Hematopoietic multipotent progenitor cell treated with erythropoietin and hydrocortisone succinate and interleukin-3 and kit ligand, for 15 days (in vitro differentiated cells): ENCODE results near the gene PRKCZ.
"Not testable (repeated sequence)": the region's sequence is repeated elsewhere in the genome, so short reads cannot be mapped to it uniquely, and the experiment has no call there.

Experiments used
- DNase-seq: peaks from one replicate; pipeline ENCODE4 v3.0.0-alpha.2; 2015; ENCODE audit warnings: low spot score

PRKCZ gene

DNA sequence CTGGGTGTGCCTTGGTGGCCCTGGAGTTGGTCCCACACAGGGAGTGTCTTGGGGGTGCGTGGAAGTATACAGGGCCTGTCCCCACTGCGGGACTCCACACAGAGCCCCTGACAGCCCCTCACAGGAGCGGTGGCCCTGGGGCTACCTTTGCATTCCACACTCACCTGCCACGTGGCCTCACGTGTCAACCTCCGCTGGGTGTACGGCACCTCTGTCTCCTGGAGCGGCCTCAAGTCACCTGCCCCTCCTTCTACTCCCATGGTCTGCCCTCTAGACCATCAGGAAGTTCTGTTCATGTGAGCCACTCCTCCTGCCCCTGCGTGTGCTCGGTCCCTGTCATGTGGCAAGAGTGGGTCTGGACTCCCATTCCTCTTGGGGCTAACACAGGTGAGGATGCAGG is 85.7 kb downstream of the PRKCZ start:
- DNase-seq = no peak

DNA sequence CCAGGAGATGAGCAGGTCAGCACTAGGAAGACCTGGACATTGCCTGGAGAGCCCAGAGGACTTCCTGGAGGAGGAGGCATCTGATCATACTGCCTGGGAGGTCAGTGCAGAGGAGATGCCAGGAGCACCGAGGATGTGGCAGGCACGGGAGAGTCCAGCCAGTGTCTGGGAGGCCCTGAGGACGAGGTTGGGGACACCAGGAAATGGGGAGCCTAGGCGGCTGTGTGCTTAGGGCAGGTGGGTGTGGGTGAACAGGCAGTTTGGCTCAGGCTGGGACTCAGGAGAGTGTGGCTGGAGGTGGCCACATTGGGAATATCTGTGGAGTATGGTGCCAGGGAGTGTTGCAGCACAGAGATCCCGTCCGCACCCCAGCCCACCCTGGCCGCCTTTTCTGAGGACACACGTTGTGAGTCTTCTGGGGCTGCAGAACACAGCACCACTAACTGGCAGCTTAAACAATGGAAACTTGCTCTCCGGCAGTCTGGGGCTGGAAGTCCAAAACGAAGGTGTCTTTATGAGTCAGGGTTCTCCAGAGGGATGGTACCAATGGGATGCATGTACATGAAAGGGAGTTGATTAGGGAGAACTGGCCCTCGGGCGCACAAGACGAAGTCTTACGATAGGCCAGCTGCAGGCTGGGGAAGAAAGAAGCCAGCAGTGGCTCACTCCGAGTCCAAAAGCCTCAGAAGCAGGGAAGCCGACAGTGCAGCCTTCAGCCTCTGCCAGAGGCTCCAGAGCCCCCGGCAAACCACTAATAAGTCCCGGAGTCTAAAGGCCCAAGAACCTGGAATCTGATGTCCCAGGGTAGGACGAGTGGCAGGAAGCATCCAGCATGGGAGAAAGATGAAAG is 86.4 kb downstream of the PRKCZ start:
- no peak for DNase-seq

DNA sequence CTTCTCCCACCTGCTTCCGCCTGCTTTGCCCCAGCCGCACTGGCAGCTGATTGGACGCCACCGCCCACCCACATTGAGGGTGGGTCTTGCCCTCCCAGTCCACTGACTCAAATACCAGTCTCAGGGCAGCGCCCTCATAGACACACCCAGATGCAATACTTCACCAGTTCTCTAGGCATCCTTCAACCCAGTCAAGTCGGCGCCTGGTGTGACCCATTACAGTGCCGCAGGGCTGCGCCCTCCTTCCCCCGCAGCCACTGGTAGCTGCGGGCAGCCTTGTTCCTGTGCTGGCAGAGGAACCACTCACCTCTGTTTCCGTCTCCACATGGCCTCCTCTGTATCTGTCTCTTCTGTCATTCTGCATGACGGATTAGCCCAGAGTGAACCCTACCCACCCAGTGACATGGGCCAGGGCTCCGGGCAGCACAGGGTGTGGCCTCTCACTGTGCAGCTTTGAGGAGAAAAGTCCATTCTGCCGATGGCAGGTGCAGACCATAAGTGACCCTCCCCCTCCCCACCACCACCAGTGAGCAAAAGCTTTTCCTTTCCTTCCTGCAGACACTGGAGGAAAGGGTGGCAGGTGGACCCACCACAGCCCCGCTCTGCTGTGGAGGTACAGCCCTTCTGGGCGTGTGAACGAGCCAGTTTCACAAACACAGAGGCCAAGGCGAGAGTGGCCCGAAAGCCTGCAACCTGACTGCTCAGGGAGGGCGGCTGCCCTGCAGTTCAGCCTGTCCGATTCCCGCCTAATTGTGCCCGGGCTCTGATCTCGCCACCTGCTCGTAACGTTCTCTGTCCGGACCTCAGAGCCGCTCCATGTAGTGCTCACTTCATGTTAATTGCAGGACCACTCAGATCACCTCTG is 87.3 kb downstream of the PRKCZ start:
- no peak for DNase-seq

DNA sequence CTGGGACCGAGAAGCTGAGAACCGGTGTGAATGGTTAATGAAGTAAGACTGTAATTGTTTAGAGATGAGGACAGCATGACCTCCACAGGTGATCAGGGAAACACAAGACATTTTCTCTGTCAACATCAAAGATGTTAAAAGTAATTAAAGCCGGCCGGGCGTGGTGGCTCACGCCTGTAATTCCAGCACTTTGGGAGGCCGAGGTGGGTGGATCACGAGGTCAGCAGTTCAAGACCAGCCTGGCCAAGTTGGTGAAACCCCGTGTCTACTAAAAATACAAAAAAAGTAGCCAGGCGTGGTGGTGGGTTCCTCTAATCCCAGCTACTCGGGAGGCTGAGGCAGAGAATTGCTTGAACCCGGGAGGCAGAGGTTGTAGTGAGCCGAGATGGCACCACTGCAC is 88.9 kb downstream of the PRKCZ start:
- DNase-seq = not testable (repeated sequence)

DNA sequence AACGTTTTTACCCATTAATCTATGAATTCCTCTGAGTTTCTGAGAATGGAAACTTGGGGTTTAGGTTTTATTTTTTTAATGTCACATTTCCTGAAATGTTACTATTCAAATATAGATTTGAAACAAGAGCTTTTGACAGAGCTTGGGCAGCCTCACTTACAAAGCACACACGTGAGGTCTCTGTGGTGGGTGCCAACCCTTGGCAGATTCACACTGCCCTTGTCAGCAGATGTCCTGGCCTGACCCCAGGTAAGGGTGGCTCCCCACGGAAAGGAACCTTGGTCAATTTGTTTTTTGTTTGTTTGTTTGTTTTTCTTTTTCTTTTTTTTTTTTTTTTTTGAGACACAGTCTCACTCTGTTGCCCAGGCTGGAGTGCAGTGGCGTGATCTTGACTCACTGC is 90.8 kb downstream of the PRKCZ start:
- DNase-seq = no peak

DNA sequence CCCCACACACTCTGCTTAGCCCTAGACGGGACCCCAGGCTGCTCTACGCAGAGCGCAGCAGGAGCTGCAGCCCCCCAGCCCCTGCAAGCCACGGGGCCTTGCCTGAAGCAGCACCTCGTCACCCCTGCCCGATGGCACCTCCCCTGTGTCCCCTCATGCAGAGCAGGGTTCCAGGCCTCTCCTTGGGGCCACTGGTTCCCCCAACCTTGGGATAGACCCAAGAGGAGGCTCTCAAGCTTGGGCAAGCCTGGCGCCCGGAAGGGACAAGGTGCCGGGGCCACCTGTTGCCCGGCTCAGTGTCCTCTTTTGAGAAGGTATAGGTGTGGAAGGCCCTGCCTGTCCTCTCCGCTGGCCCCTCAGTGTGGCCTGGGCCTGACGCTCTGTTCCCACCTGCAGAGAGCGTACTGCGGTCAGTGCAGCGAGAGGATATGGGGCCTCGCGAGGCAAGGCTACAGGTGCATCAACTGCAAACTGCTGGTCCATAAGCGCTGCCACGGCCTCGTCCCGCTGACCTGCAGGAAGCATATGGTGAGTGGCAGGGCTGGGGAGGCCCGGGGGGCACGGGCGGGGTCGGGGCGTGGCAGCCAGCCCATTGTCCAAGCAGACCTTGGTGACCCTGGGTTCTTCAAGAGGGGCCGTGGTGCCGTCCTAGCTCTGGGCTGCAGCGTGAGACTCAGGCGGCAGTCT is 93.7 kb downstream of the PRKCZ start:
- no peak for DNase-seq

DNA sequence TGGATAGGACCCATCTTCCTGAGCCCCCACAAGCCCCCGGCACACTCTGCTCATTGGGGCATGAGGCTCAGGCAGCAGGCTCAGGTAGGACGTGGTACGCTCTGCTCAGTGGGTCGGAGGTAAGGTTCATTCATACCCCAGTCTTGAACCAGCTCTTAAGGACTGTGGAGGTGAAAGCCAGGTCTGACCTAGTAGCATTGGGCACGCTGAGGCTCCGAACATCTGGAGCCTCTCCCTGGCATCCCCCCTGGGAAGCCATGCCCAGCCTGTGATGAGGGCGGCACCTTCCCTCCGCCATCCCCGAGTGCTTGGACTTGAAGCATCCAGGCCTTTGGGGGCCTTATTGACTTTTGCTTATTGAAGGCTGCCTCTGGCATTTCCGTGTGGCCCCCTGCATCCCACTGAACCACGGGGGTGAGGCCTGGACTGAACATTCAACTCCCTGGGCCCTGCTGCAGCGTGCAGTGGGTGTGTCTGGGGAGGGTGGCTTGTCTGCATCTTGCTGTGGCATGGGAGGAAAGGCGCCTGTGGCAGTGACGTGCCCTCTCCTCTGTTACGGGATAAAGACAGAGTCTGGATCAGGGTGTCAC is 94.4 kb downstream of the PRKCZ start:
- DNase-seq = no peak

DNA sequence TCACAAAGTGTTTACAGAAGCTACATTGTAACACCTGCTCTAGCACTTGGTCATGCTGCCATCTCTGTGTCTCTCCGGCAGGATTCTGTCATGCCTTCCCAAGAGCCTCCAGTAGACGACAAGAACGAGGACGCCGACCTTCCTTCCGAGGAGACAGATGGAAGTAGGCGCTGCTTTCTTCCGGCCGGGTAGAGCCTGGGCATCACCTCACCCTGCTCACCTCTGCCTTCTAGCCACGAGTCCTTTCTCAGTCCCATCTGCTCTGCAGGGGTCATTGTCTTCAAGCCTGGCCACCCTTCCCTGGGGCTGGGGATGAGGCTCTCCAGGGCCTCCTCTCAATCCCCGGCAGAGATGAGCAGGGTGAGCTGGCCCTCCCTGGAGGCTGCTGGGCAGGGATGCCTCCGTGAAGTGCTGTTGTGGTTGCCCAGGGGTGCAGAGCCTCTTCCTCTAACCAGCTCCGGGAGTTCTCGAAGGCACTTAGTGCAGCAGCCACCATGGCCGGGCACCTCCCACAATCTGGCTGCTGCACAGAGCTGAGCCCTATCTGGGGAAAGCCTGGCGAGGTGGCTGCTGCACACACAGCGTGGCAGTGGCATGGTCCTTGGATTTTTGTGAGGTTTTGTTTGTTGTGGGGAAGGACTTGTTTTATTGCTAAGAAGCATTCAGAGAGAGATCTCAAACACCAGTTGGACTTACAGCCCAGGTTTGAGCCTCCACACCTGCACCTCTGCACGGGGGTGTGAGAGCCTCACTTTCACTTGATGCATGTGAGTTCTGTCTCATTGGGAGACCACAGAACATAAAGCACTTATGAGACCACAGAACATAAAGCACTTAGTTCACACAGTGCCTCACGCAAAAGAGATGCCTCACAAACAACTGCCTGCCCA is 96.0 kb downstream of the PRKCZ start:
- no peak for DNase-seq

DNA sequence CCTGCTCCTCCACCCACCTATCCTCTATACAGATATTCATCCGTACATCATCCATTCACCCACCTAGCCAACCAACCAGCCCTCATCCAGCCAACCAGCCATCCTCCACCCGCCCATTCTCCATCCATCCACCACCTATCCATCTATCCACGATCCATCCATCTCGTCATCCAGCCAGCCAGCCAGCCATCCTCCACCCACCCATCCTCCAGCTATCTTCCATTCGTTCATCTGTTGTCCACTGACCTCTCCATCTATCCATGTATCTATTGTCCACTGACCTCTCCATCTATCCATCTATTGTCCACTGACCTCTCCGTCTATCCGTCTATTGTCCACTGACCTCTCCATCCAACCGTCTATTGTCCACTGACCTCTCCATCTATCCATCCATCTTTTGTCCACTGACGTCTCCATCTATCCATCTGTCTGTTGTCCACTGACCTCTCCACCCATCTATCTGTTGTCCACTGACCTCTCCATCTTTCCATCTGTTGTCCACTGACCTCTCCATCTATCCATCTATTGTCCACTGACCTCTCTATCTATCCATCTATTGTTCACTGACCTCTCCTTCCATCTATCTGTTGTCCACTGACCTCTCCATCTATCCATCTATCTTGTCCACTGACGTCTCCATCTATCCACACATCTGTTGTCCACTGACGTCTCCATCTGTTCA is 96.8 kb downstream of the PRKCZ start:
- DNase-seq = no peak

DNA sequence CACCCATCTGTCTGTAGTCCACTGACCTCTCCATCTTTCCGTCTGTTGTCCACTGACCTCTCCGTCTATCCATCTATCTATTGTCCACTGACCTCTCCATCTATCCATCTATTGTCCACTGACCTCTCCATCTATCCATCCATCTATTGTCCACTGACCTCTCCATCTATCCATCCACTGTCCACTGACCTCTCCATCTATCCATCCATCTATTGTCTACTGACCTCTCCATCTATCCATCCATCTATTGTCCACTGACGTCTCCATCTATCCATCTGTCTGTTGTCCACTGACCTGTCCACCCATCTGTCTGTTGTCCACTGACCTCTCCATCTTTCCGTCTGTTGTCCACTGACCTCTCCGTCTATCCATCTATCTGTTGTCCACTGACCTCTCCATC is 97.7 kb downstream of the PRKCZ start:
- DNase-seq = not testable (repeated sequence)

DNA sequence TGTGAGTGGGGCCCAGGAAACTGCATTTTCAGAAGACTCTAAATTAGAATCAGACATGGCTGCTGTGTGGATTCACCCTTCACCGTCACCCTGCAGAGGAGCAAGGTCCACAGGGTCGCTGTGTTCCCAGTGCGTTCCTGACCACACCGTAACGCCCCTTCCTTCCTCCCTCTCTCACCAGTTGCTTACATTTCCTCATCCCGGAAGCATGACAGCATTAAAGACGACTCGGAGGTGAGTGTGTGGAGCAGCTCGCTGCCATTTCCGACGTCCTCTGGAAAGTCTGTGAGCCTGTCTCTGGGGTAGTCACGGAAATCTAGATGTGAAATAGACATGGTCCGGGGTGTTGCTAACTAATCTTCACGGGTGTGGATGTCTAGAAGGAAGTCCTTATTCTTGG is 98.5 kb downstream of the PRKCZ start:
- no peak for DNase-seq

DNA sequence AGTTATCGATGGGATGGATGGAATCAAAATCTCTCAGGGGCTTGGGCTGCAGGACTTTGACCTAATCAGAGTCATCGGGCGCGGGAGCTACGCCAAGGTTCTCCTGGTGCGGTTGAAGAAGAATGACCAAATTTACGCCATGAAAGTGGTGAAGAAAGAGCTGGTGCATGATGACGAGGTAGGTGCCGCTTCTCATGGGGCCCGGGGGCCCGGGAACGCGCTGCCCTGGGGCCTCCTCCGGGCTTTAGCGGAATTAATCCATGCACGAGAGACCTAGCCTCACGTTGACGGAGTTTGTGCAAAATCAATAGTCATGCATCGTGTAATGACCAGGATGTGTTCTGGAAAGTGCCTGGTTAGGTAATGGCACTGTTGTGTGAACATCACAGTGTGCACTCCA is 100.6 kb downstream of the PRKCZ start:
- DNase-seq = no peak

DNA sequence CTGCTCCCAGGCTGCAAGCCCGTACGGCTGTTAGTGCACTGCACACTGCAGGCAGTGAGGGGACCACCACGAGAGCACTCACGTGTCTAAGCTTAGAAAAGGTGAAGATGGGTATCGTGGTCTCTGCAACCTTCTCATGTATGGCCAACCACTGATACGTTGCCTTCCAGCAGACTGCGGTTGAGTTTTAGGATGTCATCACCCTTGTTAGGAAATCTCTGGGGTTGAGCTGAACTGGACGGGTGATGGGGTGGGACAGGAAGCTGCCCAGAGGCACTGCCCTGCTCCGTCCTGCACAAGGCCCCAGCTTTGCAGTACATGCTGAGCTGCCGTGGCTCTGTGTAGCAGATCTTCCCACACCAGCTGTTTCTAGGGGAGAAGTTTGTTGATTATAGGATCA is 101.0 kb downstream of the PRKCZ start:
- DNase-seq = no peak

DNA sequence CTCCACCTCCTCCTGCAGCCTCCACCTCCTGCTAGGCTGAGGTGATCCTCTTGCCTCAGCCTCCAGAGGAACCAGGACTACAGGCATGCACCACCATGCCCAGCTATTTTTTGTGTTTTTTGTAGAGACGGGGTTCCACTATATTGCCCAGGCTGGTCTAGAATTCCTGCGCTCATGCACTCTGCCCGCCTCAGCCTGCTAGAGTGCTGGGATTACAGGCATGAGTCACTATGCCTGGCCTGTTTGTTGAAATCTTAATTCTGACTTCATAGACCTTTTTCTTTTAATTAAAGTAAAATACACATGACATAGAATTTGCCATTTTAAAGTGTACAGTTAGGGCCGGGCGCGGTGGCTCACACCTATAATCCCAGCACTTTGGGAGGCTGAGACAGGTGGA is 101.7 kb downstream of the PRKCZ start:
- no peak for DNase-seq

DNA sequence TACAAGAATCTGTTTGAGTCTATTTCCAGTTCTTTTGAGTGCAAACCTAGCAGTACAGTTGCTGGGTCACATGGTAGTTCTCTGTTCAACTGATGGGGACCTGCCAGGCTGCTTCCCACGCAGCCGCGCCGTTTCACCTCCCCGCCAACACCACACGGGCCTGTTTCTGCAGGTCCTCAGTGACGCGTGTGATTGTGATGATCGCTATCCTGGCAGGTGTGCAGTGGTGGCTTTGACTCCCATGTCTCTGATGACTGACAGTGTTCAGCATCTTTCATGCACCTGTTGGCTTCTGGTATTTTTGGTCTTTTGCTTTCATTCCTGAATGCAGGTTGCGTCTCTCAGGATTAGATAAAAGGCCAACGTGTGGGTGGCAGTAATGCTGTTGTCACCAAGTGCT is 102.7 kb downstream of the PRKCZ start:
- DNase-seq = no peak

DNA sequence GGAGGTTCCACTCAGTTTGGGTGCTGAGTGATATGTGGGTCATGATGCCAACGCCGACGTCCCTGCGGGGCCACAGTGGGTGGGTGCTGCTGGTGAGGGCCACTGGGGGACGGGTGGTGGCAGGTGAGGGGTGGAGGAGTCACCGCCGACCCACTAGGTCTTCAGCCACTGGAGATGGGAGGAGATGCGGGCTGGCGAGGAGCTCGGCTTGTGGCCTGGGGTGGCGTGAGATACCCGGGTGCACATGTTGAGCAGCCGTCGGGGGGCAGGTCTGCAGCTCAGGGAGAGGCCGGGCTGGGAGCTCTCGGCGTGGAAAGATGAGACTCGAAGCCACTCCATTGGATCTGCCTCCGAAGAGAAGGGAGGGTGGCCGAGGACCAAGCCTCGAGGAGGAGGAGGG is 103.8 kb downstream of the PRKCZ start:
- no peak for DNase-seq

DNA sequence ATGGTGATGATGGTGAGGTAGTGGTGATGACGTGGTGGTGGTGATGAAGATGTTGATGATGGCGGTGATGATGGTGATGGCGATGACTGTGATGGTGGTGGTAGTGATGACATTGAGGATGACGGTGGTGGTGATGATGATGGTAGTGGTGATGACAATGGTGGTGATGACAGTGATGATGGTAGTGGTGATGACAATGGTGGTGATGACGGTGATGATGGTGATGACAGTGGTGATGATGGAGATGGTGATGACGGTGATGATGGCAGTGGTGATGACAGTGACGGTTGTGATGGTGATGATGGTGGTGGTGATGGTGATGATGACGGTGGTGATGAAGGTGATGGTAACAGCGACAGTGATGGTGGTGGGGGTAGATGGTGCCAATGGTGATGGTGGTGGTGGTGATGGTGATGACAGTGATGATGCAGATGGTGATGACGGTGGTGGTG is 105.0 kb downstream of the PRKCZ start:
- DNase-seq = no peak

DNA sequence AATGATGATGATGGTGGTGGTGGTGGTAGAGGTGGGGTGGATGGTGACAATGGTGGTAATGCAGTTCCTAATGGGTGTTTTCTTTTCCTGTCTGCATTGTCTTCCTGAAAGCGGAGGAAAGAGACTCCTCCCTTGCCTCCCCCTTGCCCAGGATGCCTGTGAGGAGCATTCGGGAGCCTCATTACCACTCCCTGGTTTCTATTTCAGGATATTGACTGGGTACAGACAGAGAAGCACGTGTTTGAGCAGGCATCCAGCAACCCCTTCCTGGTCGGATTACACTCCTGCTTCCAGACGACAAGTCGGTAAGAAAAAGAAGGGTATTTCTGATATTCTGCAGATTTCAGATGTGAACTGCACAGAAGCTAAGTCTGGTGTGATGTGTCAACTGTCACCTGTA is 105.6 kb downstream of the PRKCZ start:
- no peak for DNase-seq

DNA sequence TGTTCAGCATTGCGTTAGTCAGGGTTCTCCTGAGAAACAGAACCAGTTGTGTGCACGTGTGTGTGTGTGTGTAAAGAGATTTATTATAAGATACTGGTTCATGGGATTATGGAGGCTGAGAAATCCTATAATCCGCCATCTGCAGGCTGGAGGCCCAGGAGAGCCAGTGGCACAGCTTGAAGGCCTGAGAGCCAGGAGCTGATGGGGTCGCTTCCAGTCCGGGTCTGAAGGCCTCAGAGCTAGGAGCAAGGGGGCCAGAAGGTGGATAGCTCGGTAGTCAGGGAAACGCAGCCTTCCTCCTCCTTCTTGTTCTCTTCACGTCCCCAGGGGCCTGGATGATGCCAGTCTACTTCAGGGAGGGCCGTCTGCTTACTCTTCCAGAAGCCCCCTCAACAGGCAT is 106.7 kb downstream of the PRKCZ start:
- no peak for DNase-seq

DNA sequence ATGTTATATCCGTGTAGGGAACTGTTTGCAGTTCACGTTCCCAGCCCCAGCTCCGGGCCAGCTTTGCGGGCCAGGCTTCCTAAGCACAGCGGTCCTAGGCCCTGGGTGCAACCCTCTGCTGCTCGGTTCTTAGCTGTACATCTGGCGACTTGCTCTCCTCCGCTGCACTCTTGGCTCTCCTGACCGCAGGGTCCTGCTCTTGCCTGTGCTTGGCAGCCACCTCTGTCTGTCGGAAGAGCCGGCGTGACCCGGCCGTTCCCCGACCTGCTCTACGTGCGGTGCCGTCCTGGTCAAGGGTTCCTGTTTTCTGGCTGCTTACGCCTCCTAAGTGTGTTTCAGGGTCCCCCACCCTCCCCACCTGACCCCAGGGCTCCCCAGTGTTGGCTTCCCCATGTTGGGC is 107.6 kb downstream of the PRKCZ start:
- DNase-seq = no peak

DNA sequence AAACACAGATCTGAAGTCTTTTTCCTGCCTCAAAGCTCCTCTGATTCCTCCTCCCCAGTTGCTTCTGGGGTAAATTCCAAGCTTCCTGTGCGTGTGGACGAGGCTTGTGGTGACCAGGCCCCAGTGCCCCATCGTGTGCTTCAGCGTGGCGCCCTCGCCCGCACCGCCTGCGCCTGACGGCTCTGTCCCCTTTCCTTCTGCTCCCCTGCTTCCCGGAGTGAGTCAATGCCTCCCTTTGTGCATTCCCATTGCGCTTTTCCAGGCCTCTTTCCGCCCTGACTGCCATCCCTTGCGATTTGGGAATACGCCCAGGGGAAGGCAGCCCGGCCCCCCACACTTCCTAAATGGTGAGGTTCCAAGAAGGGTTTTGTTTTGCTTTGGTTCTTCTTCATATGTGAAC is 108.1 kb downstream of the PRKCZ start:
- no peak for DNase-seq
